B cell (primary cell): ENCODE results near the gene VWA1.
"Not testable (repeated sequence)": the region's sequence is repeated elsewhere in the genome, so short reads cannot be mapped to it uniquely, and the experiment has no call there.

Experiments
- CTCF ChIP-seq: fragments of 200-600 bp; IDR thresholded peaks from one replicate; pipeline ENCODE4 v1.8.0; 2022; ENCODE audit warnings: antibody characterized with exemption, mild to moderate bottlenecking
- EZH2 ChIP-seq: IDR thresholded peaks from 2 replicates; pipeline ENCODE4 v1.6.1; 2012; ENCODE audit warnings: borderline replicate concordance, low read depth, mild to moderate bottlenecking, moderate library complexity, low read length; ENCODE audit not compliant: insufficient read depth, poor library complexity, severe bottlenecking

DNA sequence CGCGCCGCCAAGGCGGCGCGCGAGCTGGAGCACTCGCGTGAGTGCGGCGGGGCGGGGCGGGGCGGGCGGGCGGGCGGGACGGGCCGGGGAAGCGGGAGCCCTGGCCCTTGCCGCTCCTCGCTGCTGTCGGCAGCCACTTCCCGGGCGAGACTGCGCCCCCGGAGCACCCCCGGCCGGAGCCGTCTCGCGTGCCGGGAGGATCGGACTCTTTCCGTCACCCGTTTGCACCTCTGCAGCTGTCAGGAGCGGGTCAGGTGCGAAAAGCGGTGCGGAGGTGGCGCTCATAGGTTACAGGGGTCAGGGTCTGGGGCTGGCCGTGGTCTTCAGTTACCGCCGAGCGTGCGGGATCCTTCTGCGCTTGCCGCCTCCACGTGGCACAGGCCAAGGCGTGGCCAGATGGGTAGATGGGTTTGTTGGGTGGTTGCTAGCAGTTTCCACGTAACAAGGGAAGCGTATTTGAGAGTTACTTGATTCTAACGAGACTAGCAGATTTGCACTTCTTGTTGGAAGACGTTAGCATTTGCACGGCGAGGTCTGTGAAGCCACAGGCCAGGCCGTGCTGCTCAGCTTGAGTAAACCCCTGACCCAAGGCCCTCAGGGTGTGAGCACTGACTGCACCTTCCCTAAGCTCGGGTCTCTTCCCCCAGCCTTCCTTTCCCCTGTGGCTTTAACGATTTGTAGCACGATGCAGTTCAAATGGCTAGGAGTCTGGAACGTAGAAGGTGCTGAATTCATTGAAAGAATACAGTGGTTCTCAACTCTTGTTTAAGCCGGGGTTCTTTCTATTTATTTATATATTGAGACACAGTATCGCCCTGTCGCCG, 36.8 kb downstream of the VWA1 start:
- TF ChIP-seq CTCF, EZH2: not testable (repeated sequence)
